ENCODE data around the gene VASP. TPM values are rescaled to one million over a fixed set of nuclear protein-coding genes. Genes with fewer than 3 reads are reported as not detected.

The VASP gene
- total and polyA plus RNA-seq, 2 donors (not counting 1 experiment from before 2014, with no cell fraction given), result 79.5 to 108 TPM

DNA sequence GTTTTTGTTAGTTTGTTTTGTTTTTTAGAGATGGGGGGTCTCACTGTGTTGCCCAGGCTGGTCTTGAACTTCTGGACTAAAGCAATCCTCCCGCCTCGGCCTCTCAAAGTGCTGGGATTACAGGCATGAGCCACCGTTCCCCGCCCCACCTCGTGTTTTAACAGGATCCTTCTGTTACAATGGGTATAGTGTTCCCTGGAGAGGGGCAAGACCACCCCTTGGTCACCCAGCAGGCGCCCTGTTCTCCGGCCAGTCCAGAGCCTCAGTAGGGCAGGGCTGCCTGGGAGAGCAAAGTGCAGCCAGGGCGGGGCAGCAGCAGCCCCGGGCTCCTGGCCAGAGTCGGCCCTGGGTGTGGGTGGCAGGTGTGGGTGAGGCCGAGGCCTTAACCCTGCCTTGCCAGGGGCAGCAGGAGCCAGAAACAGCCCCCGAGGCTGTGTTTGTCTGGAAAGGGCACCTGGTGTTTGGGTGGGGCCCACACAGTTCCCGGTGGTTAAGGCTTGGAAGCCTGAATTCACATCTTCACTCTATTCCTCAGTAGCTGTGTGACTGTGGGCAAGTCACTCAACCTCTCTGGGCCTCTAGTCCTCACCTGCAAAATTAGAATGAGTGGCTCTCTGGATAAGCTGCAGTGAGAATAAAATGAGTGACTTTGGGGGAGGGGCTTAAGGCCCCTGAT is 7.2 kb downstream of the VASP start:
- H3K27ac ChIP-seq (ENCODE audit: low read length in 2 of 2), result peak overlapping the region; percentile 76 to 91
- H3K9me3 Mint-ChIP-seq (ENCODE audit: insufficient read depth), result no peaks in the 10 kb centered on the region
- CTCF ChIA-PET, result interaction anchor here (0.5 to 2.4 kb wide), 12 partner anchors 10 to 127 kb away, joined by 3 to 14 read pairs (median 6); partner anchors contain the start of gene RTN2
- H3K27ac Mint-ChIP-seq, result peak overlapping the region; percentile 87
- peak; percentile 3 for ATAC-seq (ENCODE audit: low read depth)
- 59% methylated on average over 10 of the region's 13 CpGs for WGBS (ENCODE audit: insufficient coverage)
- no peaks in the 10 kb centered on the region for H3K27me3 Mint-ChIP-seq
- H3K4me2 ChIP-seq (replicated peaks; ENCODE audit: low read depth, low read length, poor library complexity, severe bottlenecking), result peak overlapping the region; percentile 67
- intact Hi-C loops (cut with micrococcal nuclease), result loop anchor here (1.0 kb wide), 1 partner anchor 7 kb away; the partner anchor contains the start of gene VASP
- peaks cover 0 to 15% of the 10 kb centered on the region in 2 experiments for H3K36me3 ChIP-seq (replicated peaks in 1 of 2; ENCODE audit: control extremely low read depth in 1 of 2, control insufficient read depth in 1 of 2, extremely low read depth in 1 of 2, insufficient read depth in 2 of 2, low read length in 1 of 2)
- peak overlapping the region; percentile 74 for H3K4me3 Mint-ChIP-seq
- H3K4me1 Mint-ChIP-seq, result peaks cover 69% of the 10 kb centered on the region
- TF ChIP-seq EZH2 (IDR thresholded peaks at IDR 0.05; ENCODE audit: borderline replicate concordance, insufficient read depth, low read depth, low read length, poor library complexity, severe bottlenecking), result no peak
- TF ChIP-seq, protein P1, sequence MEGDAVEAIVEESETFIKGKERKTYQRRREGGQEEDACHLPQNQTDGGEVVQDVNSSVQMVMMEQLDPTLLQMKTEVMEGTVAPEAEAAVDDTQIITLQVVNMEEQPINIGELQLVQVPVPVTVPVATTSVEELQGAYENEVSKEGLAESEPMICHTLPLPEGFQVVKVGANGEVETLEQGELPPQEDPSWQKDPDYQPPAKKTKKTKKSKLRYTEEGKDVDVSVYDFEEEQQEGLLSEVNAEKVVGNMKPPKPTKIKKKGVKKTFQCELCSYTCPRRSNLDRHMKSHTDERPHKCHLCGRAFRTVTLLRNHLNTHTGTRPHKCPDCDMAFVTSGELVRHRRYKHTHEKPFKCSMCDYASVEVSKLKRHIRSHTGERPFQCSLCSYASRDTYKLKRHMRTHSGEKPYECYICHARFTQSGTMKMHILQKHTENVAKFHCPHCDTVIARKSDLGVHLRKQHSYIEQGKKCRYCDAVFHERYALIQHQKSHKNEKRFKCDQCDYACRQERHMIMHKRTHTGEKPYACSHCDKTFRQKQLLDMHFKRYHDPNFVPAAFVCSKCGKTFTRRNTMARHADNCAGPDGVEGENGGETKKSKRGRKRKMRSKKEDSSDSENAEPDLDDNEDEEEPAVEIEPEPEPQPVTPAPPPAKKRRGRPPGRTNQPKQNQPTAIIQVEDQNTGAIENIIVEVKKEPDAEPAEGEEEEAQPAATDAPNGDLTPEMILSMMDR (IDR thresholded peaks at IDR 0.05), result no peak
- H3K4me1 ChIP-seq (ENCODE audit: control insufficient read depth in 2 of 2, insufficient read depth in 2 of 2, low read length in 2 of 2), result peaks cover 67 to 70% of the 10 kb centered on the region in 2 donors
- peak overlapping the region; percentile 16 to 57 (median 29) for H3K4me3 ChIP-seq (ENCODE audit: control extremely low read depth in 1 of 5, extremely low read depth in 1 of 5, insufficient read depth in 1 of 5, low read depth in 2 of 5, low read length in 4 of 5)
- DNase-seq, result no peak
- H3K9ac ChIP-seq (ENCODE audit: low read length), result peak overlapping the region; percentile 18
- peaks cover 49% of the 10 kb centered on the region for H4K20me1 ChIP-seq (ENCODE audit: control insufficient read depth, insufficient read depth, low read length, poor library complexity, severe bottlenecking)
- peaks cover 69% of the 10 kb centered on the region for H3K79me2 ChIP-seq (ENCODE audit: control insufficient read depth, insufficient read depth, low read length)
- H3K27me3 ChIP-seq (replicated peaks in 1 of 4; ENCODE audit: control extremely low read depth in 1 of 4, control insufficient read depth in 3 of 4, insufficient read depth in 4 of 4, low read length in 3 of 4), result no peaks in the 10 kb centered on the region
- no peak overlapping the region for H2AFZ ChIP-seq (ENCODE audit: insufficient read depth, low read depth, low read length, poor library complexity, severe bottlenecking)
- POLR2A ChIA-PET, result interaction anchor here (0.6 to 0.8 kb wide), 3 partner anchors 16 to 274 kb away, joined by 3 to 4 read pairs (median 4); partner anchors contain the start of gene PPM1N
- no peaks in the 10 kb centered on the region for H3K9me3 ChIP-seq (ENCODE audit: control extremely low read depth in 1 of 3, control insufficient read depth in 2 of 3, insufficient read depth in 1 of 3, low read length in 2 of 3)
